ENCODE results near the gene TCF3.
A peak's percentile ranks its signal among the peaks of the same experiment; 100 is the strongest.

The TCF3 gene

GRCh38 chr19:1587872-1588271 lies 64.5 kb downstream of the TCF3 start:
- H3K4me1 Mint-ChIP-seq = peaks cover 9% of the 10 kb centered on the region
- H3K27ac Mint-ChIP-seq = peak overlapping the region; percentile 27 to 71 (median 38)
- H3K4me3 Mint-ChIP-seq = peak overlapping the region; percentile 29 to 56 (median 43)
- H3K27me3 Mint-ChIP-seq (ENCODE audit: low read depth) = no peaks in the 10 kb centered on the region
- no peaks in the 10 kb centered on the region for H3K9me3 Mint-ChIP-seq
- peaks cover 40% of the 10 kb centered on the region for H3K36me3 Mint-ChIP-seq (ENCODE audit: low read depth)
- no peak for TF ChIP-seq CTCF (IDR thresholded peaks at IDR 0.05; ENCODE audit: unreplicated experiment in 3 of 3)

DNA sequence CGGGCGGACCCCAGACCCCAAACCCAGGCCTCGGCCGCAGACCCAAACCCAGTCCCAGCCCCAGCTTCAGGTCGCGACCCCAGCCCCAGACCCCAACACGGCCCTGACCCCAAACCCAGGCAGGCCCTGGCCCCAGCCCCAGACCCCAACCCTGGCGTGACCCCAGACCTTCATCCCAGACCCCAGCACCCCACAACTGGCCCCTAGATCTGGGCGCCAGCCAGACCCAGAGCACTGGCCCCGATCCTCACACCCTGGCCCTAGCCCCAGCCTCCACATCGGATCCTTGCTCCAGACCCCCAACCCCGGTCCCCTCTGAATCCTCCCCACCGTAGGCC lies 67.2 kb downstream of the TCF3 start:
- peaks cover 59% of the 10 kb centered on the region for H3K36me3 Mint-ChIP-seq (ENCODE audit: low read depth)
- no peak overlapping the region for H3K4me3 Mint-ChIP-seq
- no peaks in the 10 kb centered on the region for H3K9me3 Mint-ChIP-seq
- no peaks in the 10 kb centered on the region for H3K4me1 Mint-ChIP-seq
- no peak for TF ChIP-seq CTCF (IDR thresholded peaks at IDR 0.05; ENCODE audit: unreplicated experiment in 3 of 3)
- no peak overlapping the region for H3K27ac Mint-ChIP-seq
- H3K27me3 Mint-ChIP-seq (ENCODE audit: low read depth) = no peaks in the 10 kb centered on the region

DNA sequence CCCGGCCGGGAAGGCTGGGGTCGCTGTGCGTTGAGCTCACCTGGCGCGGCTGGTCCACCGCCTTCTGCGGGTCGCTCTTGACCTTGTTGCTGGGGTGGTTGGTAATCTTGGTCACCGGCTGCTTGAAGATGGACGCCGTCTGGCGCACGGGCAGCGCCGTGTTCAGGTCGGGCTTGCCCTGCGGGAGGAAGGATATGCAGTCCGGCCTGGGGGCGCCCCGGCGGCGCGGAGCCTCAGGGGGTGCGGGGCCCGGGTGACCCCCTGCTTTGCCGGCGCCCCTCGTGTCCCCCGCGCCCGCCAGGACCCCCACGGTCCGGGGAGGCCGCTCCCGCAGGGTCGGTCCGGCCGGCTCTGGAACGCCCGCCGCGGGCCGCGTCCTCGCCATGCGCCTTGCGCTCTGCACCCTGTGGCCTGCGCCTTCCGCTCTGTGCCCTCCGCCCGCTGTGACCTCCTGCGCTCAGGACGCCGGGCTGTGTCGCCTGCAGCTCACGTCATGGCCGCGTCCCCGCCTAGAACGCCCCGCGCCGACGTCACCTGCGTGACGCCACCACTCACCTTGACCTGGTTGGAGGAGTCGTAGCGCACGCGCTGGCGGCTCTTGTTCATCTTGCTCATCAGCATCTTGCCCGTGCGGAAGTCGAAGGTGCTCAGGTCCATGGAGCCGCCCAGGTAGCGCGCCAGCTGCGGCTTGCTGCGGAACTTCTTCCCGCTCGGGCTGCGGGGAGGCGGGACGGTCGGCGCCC lies 67.7 kb downstream of the TCF3 start:
- TF ChIP-seq CTCF (IDR thresholded peaks at IDR 0.05; ENCODE audit: unreplicated experiment in 3 of 3) = no peak
- Mint-ChIP-seq H3K27me3 (ENCODE audit: low read depth) (no peaks in the 10 kb centered on the region), H3K36me3 (ENCODE audit: low read depth) (peaks cover 64% of the 10 kb centered on the region), H3K27ac (no peak overlapping the region), H3K4me1 (no peaks in the 10 kb centered on the region), H3K4me3 (no peak overlapping the region), H3K9me3 (no peaks in the 10 kb centered on the region)

DNA sequence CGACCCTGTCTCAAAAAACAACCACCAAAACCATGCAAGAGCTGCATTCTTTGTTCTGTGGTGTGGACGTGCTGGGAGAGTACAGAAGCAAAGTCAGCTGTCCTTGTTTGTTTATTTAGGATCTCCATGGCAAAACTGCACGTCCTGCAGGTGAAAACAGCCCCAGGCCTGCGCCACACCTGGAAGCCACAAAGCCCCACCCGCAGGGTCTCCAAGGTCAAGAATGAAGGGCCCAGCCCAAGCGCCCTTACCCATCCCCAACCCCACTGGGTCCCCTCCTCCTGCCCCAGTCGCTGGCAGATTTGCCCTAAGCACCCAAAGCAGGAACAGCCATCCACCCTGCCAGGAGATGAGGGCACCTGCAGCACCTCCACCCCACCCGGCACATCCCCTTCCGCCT lies 70.2 kb downstream of the TCF3 start:
- Mint-ChIP-seq H3K9me3 (no peaks in the 10 kb centered on the region), H3K27ac (no peak overlapping the region), H3K36me3 (ENCODE audit: low read depth) (peaks cover 60% of the 10 kb centered on the region), H3K27me3 (ENCODE audit: low read depth) (no peaks in the 10 kb centered on the region), H3K4me1 (no peaks in the 10 kb centered on the region), H3K4me3 (no peak overlapping the region)
- no peak for TF ChIP-seq CTCF (IDR thresholded peaks at IDR 0.05; ENCODE audit: unreplicated experiment in 3 of 3)

DNA sequence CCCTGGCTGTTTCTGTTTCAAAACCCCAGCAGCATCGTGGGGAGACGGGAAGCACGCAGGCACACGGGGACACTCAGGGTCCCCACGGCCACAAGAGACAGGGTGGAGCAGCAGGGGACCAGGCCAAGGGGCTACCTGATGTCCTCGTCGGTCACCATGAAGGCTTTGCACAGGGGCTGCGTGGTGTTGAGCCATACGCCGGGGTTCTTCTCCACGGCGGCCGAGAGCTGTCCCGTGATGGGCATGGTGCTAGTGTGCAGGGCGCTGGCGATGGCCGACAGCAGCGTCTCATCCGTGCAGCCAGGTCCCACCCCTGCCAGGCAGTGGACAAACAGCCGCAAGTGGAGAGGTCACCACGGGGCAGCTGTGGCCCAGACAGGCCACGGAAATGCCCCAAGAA lies 71.5 kb downstream of the TCF3 start:
- H3K4me3 Mint-ChIP-seq = no peak overlapping the region
- H3K27ac Mint-ChIP-seq = no peak overlapping the region
- H3K36me3 Mint-ChIP-seq (ENCODE audit: low read depth) = peaks cover 55% of the 10 kb centered on the region
- H3K9me3 Mint-ChIP-seq = no peaks in the 10 kb centered on the region
- no peaks in the 10 kb centered on the region for H3K27me3 Mint-ChIP-seq (ENCODE audit: low read depth)
- no peaks in the 10 kb centered on the region for H3K4me1 Mint-ChIP-seq
- no peak for TF ChIP-seq CTCF (IDR thresholded peaks at IDR 0.05; ENCODE audit: unreplicated experiment in 3 of 3)

- Mint-ChIP-seq H3K36me3 (ENCODE audit: low read depth) (peaks cover 53% of the 10 kb centered on the region), H3K4me1 (no peaks in the 10 kb centered on the region), H3K27me3 (ENCODE audit: low read depth) (no peaks in the 10 kb centered on the region), H3K4me3 (no peak overlapping the region), H3K27ac (no peak overlapping the region), H3K9me3 (no peaks in the 10 kb centered on the region)
- no peak for TF ChIP-seq CTCF (IDR thresholded peaks at IDR 0.05; ENCODE audit: unreplicated experiment in 3 of 3)
These were observed 72.0 kb downstream of the TCF3 start for GRCh38 chr19:1580382-1580781.

Measured in nephron (organoid).